H1 (cell line): Measurements from ENCODE around the gene DHX9. TPM values are rescaled to one million over a fixed set of nuclear protein-coding genes. Genes with fewer than 3 reads are reported as not detected.
A peak's percentile ranks its signal among the peaks of the same experiment; 100 is the strongest.

Experiments
- CTCF ChIA-PET: fragments of 300-600 bp; sonication (Branson Sonifier 250); formaldehyde crosslinking; loops from one replicate; lab custom pipeline; 2021; ENCODE audit not compliant: partially characterized antibody; lab: Charles Lee
- POLR2A ChIA-PET: fragments of 300-600 bp; sonication (Branson Sonifier 250); formaldehyde crosslinking; loops from one replicate; lab custom pipeline; 2021; ENCODE audit warnings: inconsistent platforms; ENCODE audit not compliant: partially characterized antibody; lab: Charles Lee
- DNase-seq, 2 experiments: peaks; one replicate each; pipeline versions ENCODE4 v3.0.0 to v3.0.0-alpha.2; 2010 to 2022; ENCODE audit warnings: low spot score in 2 of 2, low read depth in 1 of 2, mixed read lengths in 1 of 2
- FAIRE-seq: peaks from 2 replicates; lab custom pipeline; 2011; peaks lifted over from hg19 to GRCh38; lab: Jason Lieb, UNC
- H2AFZ ChIP-seq: 2 replicates; pipeline ENCODE4 v1.8.1; 2012; ENCODE audit warnings: low read length, inconsistent platforms
- H2AK5ac ChIP-seq: 2 replicates; pipeline ENCODE4 v1.6.1; 2013; ENCODE audit warnings: low read depth, low read length
- H2BK120ac ChIP-seq: replicated peaks from 2 replicates; pipeline ENCODE3; 2013; ENCODE audit warnings: low read depth, low read length, inconsistent platforms
- H2BK12ac ChIP-seq: 2 replicates; pipeline ENCODE4 v1.6.1; 2013; ENCODE audit warnings: low read depth, low read length
- H2BK15ac ChIP-seq: 2 replicates; pipeline ENCODE4 v1.6.1; 2013; ENCODE audit warnings: low read length
- H2BK20ac ChIP-seq: 2 replicates; pipeline ENCODE4 v1.6.1; 2013; ENCODE audit warnings: low read length
- H2BK5ac ChIP-seq: 2 replicates; pipeline ENCODE4 v1.6.1; 2013; ENCODE audit warnings: low read depth, low read length
- H3K14ac ChIP-seq: 2 replicates; pipeline ENCODE4 v1.6.1; 2013; ENCODE audit warnings: inconsistent platforms; ENCODE audit not compliant: insufficient read length
- H3K18ac ChIP-seq: 2 replicates; pipeline ENCODE4 v1.6.1; 2013; ENCODE audit warnings: low read length; ENCODE audit errors: extremely low read depth
- H3K23ac ChIP-seq: 2 replicates; pipeline ENCODE4 v1.6.1; 2013; ENCODE audit warnings: inconsistent platforms; ENCODE audit not compliant: insufficient read length
- H3K23me2 ChIP-seq: 2 replicates; pipeline ENCODE4 v1.6.1; 2013; ENCODE audit warnings: low read depth, low read length
- H3K27ac ChIP-seq: 2 replicates; pipeline ENCODE4 v1.6.1; 2011; ENCODE audit warnings: low read depth, low read length, inconsistent platforms
- H3K27me3 ChIP-seq, 4 experiments: replicated peaks in 1 of 4; 1 replicate in 1 of 4; 2 replicates in 3 of 4; pipeline versions ENCODE4 v1.6.1 to v1.8.1; 2011 to 2013; ENCODE audit warnings: low read length in 3 of 4, mild to moderate bottlenecking in 3 of 4, inconsistent platforms in 2 of 4, mixed read lengths in 2 of 4, moderate library complexity in 1 of 4; ENCODE audit not compliant: control insufficient read depth in 3 of 4, insufficient read depth in 3 of 4; ENCODE audit errors: extremely low read depth in 1 of 4
- H3K36me3 ChIP-seq, 4 experiments: 2 replicates each; pipeline versions ENCODE4 v1.6.1 to v1.8.1; 2011 to 2013; ENCODE audit warnings: mild to moderate bottlenecking in 4 of 4, low read length in 3 of 4, moderate library complexity in 2 of 4, control low read depth in 1 of 4, inconsistent platforms in 1 of 4; ENCODE audit not compliant: insufficient read depth in 4 of 4, control insufficient read depth in 2 of 4
- H3K4ac ChIP-seq: replicated peaks from 2 replicates; pipeline ENCODE3; 2013; ENCODE audit warnings: low read length, low read depth, mixed read lengths, inconsistent platforms; ENCODE audit not compliant: insufficient read length
- H3K4me1 ChIP-seq, 4 experiments: replicated peaks in 1 of 4; 1 replicate in 1 of 4; 2 replicates in 3 of 4; pipeline versions ENCODE4 v1.6.1 to v1.8.1; 2011 to 2013; ENCODE audit warnings: low read length in 3 of 4, inconsistent platforms in 2 of 4, mixed read lengths in 1 of 4; ENCODE audit not compliant: insufficient read depth in 4 of 4, control insufficient read depth in 3 of 4
- H3K4me2 ChIP-seq, 2 experiments: 2 replicates each; pipeline versions ENCODE4 v1.6.1 to v1.8.1; 2011 to 2013; ENCODE audit warnings: low read depth in 2 of 2, low read length in 2 of 2, control low read depth in 1 of 2, inconsistent platforms in 1 of 2, mild to moderate bottlenecking in 1 of 2; ENCODE audit not compliant: insufficient read depth in 1 of 2
- H3K4me3 ChIP-seq, 4 experiments: fragments of 200-600, 300-600 bp in 1 of 4; sonication (generic), shearing (Covaris generic), sonication (Bioruptor Twin) in 1 of 4; 2 replicates each; pipeline versions ENCODE4 v1.5.1 to v1.8.1; 2011 to 2016; ENCODE audit warnings: low read length in 4 of 4, low read depth in 3 of 4, control low read depth in 2 of 4, inconsistent platforms in 2 of 4, mild to moderate bottlenecking in 2 of 4, mixed read lengths in 1 of 4, moderate library complexity in 1 of 4; ENCODE audit not compliant: insufficient read depth in 2 of 4; ENCODE audit errors: extremely low read depth in 1 of 4
- H3K56ac ChIP-seq: replicated peaks from 2 replicates; pipeline ENCODE3; 2013; ENCODE audit warnings: low read depth, mild to moderate bottlenecking, mixed read lengths, low read length, inconsistent platforms; ENCODE audit not compliant: insufficient read length
- H3K79me1 ChIP-seq: 2 replicates; pipeline ENCODE4 v1.6.1; 2013; ENCODE audit warnings: low read depth, low read length, control low read depth
- H3K79me2 ChIP-seq, 2 experiments: 2 replicates each; pipeline versions ENCODE4 v1.6.1 to v1.8.1; 2012 to 2013; ENCODE audit warnings: low read length in 2 of 2, mild to moderate bottlenecking in 2 of 2, inconsistent platforms in 1 of 2; ENCODE audit not compliant: insufficient read depth in 2 of 2, control insufficient read depth in 1 of 2
- H3K9ac ChIP-seq, 4 experiments: replicated peaks in 1 of 4; 1 replicate in 1 of 4; 2 replicates in 3 of 4; pipeline versions ENCODE4 v1.6.1 to v1.8.1; 2011 to 2013; ENCODE audit warnings: low read depth in 3 of 4, low read length in 3 of 4, control low read depth in 2 of 4, mild to moderate bottlenecking in 2 of 4, moderate library complexity in 2 of 4, inconsistent platforms in 1 of 4; ENCODE audit errors: extremely low read depth in 1 of 4
- H3K9me3 ChIP-seq, 2 experiments: 2 replicates each; pipeline versions ENCODE4 v1.6.1 to v1.8.1; 2012 to 2013; ENCODE audit warnings: mild to moderate bottlenecking in 2 of 2, moderate library complexity in 2 of 2, control low read depth in 1 of 2, inconsistent platforms in 1 of 2, low read depth in 1 of 2, low read length in 1 of 2, mixed read lengths in 1 of 2; ENCODE audit not compliant: insufficient read depth in 2 of 2
- H4K20me1 ChIP-seq, 2 experiments: replicated peaks in 1 of 2; 2 replicates each; pipeline versions ENCODE3 to v1.8.1; 2011 to 2013; ENCODE audit warnings: inconsistent platforms in 2 of 2, low read length in 2 of 2, mild to moderate bottlenecking in 1 of 2; ENCODE audit not compliant: insufficient read depth in 2 of 2, control insufficient read depth in 1 of 2
- H4K5ac ChIP-seq: 2 replicates; pipeline ENCODE4 v1.6.1; 2013; ENCODE audit warnings: low read length, low read depth, mixed read lengths, inconsistent platforms; ENCODE audit not compliant: insufficient read length
- H4K8ac ChIP-seq: 2 replicates; pipeline ENCODE4 v1.8.0; 2013; ENCODE audit warnings: mild to moderate bottlenecking, moderate library complexity, low read length, inconsistent platforms; ENCODE audit not compliant: insufficient read depth; ENCODE audit errors: extremely low read depth
- H4K91ac ChIP-seq: replicated peaks from 2 replicates; pipeline ENCODE3; 2013; ENCODE audit warnings: low read length, mixed read lengths, inconsistent platforms; ENCODE audit not compliant: insufficient read length
- EP300 ChIP-seq, 2 experiments: IDR thresholded peaks; 1 replicate in 1 of 2; 2 replicates in 1 of 2; pipeline ENCODE4 v1.6.1; 2011 to 2012; ENCODE audit warnings: low read depth in 2 of 2, low read length in 2 of 2, mild to moderate bottlenecking in 2 of 2, borderline replicate concordance in 1 of 2, inconsistent platforms in 1 of 2, moderate library complexity in 1 of 2
- KDM1A ChIP-seq: fragments of 200-600, 300-600 bp; sonication (generic); IDR thresholded peaks from 2 replicates; pipeline ENCODE4 v1.7.1; 2016; ENCODE audit warnings: mild to moderate bottlenecking, low read length, borderline replicate concordance
- RAD21 ChIP-seq, 2 experiments: IDR thresholded peaks in 1 of 2; conservative IDR thresholded peaks in 1 of 2; 2 replicates each; pipeline ENCODE4 v1.6.1; 2011; ENCODE audit warnings: low read depth in 2 of 2, low read length in 2 of 2, improper control_type of control experiment in 1 of 2, inconsistent platforms in 1 of 2, mild to moderate bottlenecking in 1 of 2, moderate library complexity in 1 of 2
- SIN3A ChIP-seq, 2 experiments: IDR thresholded peaks in 1 of 2; conservative IDR thresholded peaks in 1 of 2; 2 replicates each; pipeline ENCODE4 v1.6.1; 2011 to 2012; ENCODE audit warnings: low read length in 2 of 2, improper control_type of control experiment in 1 of 2, low read depth in 1 of 2, mild to moderate bottlenecking in 1 of 2
- SP1 ChIP-seq: IDR thresholded peaks from 2 replicates; pipeline ENCODE4 v1.6.1; 2011; ENCODE audit warnings: low read depth, low read length
- TBP ChIP-seq: IDR thresholded peaks from 2 replicates; pipeline ENCODE4 v1.6.1; 2011; ENCODE audit warnings: low read depth, low read length, improper control_type of control experiment
- TEAD4 ChIP-seq: IDR thresholded peaks from 2 replicates; pipeline ENCODE4 v1.6.1; 2012; ENCODE audit warnings: low read depth, low read length, inconsistent platforms, mixed read lengths
- WGBS, 2 experiments: shearing (Covaris generic) in 1 of 2; methylation state at CpG; one replicate each; pipeline versions ENCODE4 v1.1.6 to v1.1.7; 2013 to 2015; ENCODE audit warnings: low lambda C conversion rate in 2 of 2, mixed read lengths in 2 of 2, inconsistent platforms in 1 of 2, low coverage in 1 of 2, missing lambda C conversion rate in 1 of 2; ENCODE audit not compliant: insufficient replicate concordance in 2 of 2, insufficient coverage in 1 of 2, insufficient read length in 1 of 2; ENCODE audit errors: extremely low coverage in 1 of 2, missing lambda C conversion rate in 1 of 2; 5-methylcytosine and 5-hydroxymethylcytosine counted together
- polyA plus RNA-seq, 7 experiments: library from polyadenylated mRNA; depleted of rRNA in 3 of 7; stranded (reverse) in 5 of 7; unstranded in 2 of 7; fragments of >200 nt in 5 of 7; fragments of 200-250 nt in 2 of 7; gene quantifications; 1 replicate in 5 of 7; 2 replicates in 1 of 7; 4 replicates in 1 of 7; pipeline versions ENCODE4 v1.2.1 to v1.2.3, GENCODE V29; 2011 to 2013; ENCODE audit warnings: missing spikeins in 2 of 7, mixed read lengths in 2 of 7
- total RNA-seq: library from RNA; stranded (reverse); fragmentation: NEBNext Ultra II Directional; extraction: Animal tissue kit (Norgen Biotek cat#: 25700); gene quantifications from 2 replicates; pipeline ENCODE4 v1.2.1, GENCODE V29; 2021
- TF ChIP-seq, protein P1 (sequence below), 3 experiments: IDR thresholded peaks; 1 replicate in 2 of 3; 2 replicates in 1 of 3; pipeline versions ENCODE4 v1.5.1 to v1.6.1; 2011; ENCODE audit warnings: low read length in 3 of 3, mild to moderate bottlenecking in 3 of 3, inconsistent platforms in 2 of 3, low read depth in 1 of 3, moderate library complexity in 1 of 3; ENCODE audit not compliant: insufficient read depth in 1 of 3; ENCODE audit errors: control extremely low read depth in 1 of 3
- TF ChIP-seq, protein P2 (sequence below): IDR thresholded peaks from 2 replicates; pipeline ENCODE4 v1.6.1; 2012; ENCODE audit warnings: inconsistent platforms

DHX9 gene
- total and polyA plus RNA-seq, 2 of the 8 experiments (the other 6 are each of a cell fraction or from before 2014, with no cell fraction given): 153 to 333 TPM

DNA sequence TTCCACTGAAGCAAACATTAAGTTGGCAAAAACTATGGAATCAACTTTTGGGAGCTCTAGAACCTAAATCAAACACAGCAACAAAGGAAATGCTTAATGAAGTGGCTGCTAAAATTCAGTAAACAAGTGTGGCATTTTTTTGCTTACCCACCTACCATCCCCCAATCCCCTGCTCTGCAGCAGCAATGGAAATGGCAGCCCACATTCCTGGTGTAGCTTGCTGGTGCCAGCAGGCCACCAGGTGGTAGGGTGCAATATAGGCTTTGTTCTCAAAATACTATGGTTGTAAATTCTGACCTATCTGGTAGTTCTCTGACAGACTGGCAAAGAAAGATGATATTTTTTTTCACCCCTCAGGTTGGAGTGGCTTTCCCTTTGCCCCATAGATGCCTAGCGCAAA is 71.0 kb downstream of the DHX9 start:
- Histone ChIP-seq H3K4me2 (no peak overlapping the region), H3K4me1 (peaks cover 0 to 2% (median under 1%) of the 10 kb centered on the region in 4 experiments; a peak in 1 of 7 replicates), H3K4ac (no peak overlapping the region), H3K18ac (no peak overlapping the region), H3K9ac (no peak overlapping the region), H4K91ac (no peak overlapping the region), H3K56ac (no peak overlapping the region), H3K4me3 (no peak overlapping the region), H2BK12ac (peak overlapping the region; percentile 75; the same call in 1 of the 2 replicates), H2AK5ac (no peak overlapping the region), H3K27ac (no peak overlapping the region), H2AFZ (peak overlapping the region; percentile 99), H4K8ac (no peak overlapping the region), H2BK20ac (0 out of 2 replicates have a peak overlapping the region, but pooled peaks have one; percentile 44), H3K36me3 (no peaks in the 10 kb centered on the region), H2BK120ac (no peak overlapping the region), H3K14ac (no peak overlapping the region), H3K9me3 (peaks cover 0 to 9% of the 10 kb centered on the region in 2 experiments; a peak in 2 of 4 replicates), H3K27me3 (no peaks in the 10 kb centered on the region), H3K79me2 (no peaks in the 10 kb centered on the region), H3K79me1 (no peaks in the 10 kb centered on the region), H2BK5ac (peak overlapping the region; percentile 52; the same call in 1 of the 2 replicates), H4K20me1 (no peaks in the 10 kb centered on the region), H4K5ac (no peak overlapping the region), H3K23ac (no peak overlapping the region), H2BK15ac (no peak overlapping the region), H3K23me2 (no peaks in the 10 kb centered on the region)
- FAIRE-seq (peak; percentile 57), DNase-seq (no peak)
- ChIA-PET CTCF (interaction anchor here (0.8 to 2.6 kb wide), 4 partner anchors 9 to 369 kb away, joined by 3 to 7 read pairs (median 6); no protein-coding TSS in a partner anchor), POLR2A (interaction anchor here (0.7 to 1.3 kb wide), 3 partner anchors 9 to 45 kb away, joined by 3 read pairs; no protein-coding TSS in a partner anchor)
- WGBS, 2 experiments: 82% methylated on average over 1 of the region's 1 CpG; no CpG with 5 or more reads in 1 of the 2 experiments
- TF ChIP-seq SIN3A (conservative IDR thresholded peaks at IDR 0.05 in 1 of 2, IDR thresholded peaks at IDR 0.05 in 1 of 2; ENCODE audit: low read depth in 1 of 2, low read length in 2 of 2) (0 out of 4 replicates have a peak, but pooled peaks of 1 of the 2 experiments have one; percentile 41), SP1 (peak; percentile 74), KDM1A (no peak), TEAD4 (peak; percentile 96), TBP (no peak), EP300 (IDR thresholded peaks at IDR 0.05; ENCODE audit: borderline replicate concordance in 1 of 2, low read depth in 2 of 2, low read length in 2 of 2) (0 out of 3 replicates have a peak, but pooled peaks of 1 of the 2 experiments have one; percentile 23), RAD21 (IDR thresholded peaks at IDR 0.05 in 1 of 2, conservative IDR thresholded peaks at IDR 0.05 in 1 of 2; ENCODE audit: low read depth in 2 of 2, low read length in 2 of 2) (peak; percentile 43 to 61)
- TF ChIP-seq, protein P1, sequence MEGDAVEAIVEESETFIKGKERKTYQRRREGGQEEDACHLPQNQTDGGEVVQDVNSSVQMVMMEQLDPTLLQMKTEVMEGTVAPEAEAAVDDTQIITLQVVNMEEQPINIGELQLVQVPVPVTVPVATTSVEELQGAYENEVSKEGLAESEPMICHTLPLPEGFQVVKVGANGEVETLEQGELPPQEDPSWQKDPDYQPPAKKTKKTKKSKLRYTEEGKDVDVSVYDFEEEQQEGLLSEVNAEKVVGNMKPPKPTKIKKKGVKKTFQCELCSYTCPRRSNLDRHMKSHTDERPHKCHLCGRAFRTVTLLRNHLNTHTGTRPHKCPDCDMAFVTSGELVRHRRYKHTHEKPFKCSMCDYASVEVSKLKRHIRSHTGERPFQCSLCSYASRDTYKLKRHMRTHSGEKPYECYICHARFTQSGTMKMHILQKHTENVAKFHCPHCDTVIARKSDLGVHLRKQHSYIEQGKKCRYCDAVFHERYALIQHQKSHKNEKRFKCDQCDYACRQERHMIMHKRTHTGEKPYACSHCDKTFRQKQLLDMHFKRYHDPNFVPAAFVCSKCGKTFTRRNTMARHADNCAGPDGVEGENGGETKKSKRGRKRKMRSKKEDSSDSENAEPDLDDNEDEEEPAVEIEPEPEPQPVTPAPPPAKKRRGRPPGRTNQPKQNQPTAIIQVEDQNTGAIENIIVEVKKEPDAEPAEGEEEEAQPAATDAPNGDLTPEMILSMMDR (IDR thresholded peaks at IDR 0.05; ENCODE audit: control extremely low read depth in 1 of 3, insufficient read depth in 1 of 3, low read depth in 1 of 3, low read length in 3 of 3): peak; percentile 31 to 39 (median 33)
- TF ChIP-seq, protein P2, sequence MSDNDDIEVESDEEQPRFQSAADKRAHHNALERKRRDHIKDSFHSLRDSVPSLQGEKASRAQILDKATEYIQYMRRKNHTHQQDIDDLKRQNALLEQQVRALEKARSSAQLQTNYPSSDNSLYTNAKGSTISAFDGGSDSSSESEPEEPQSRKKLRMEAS: peak; percentile 63
